Measurements from ENCODE around the gene PAK6.
A peak's percentile ranks its signal among the peaks of the same experiment; 100 is the strongest.

PAK6 gene

GRCh38 chr15:40217166-40217824 lies 21.6 kb upstream of the PAK6 start:
- Histone ChIP-seq H3K36me3 (ENCODE audit: insufficient read depth, low read length) (peaks cover 87% of the 10 kb centered on the region), H3K79me2 (ENCODE audit: insufficient read depth, low read length) (no peaks in the 10 kb centered on the region), H2AFZ (ENCODE audit: low read length) (no peak overlapping the region), H3K27me3 (ENCODE audit: insufficient read depth, low read length, poor library complexity, severe bottlenecking) (no peaks in the 10 kb centered on the region), H4K20me1 (ENCODE audit: insufficient read depth, low read length, poor library complexity, severe bottlenecking) (peaks cover 3% of the 10 kb centered on the region), H3K9me2 (replicated peaks; ENCODE audit: low read depth, low read length) (no peaks in the 10 kb centered on the region), H3K9me3 (ENCODE audit: insufficient read depth, low read depth, low read length) (no peaks in the 10 kb centered on the region), H3K4me3 (ENCODE audit: low read length, poor library complexity, severe bottlenecking) (no peak overlapping the region), H3K4me1 (ENCODE audit: insufficient read depth, low read length, poor library complexity, severe bottlenecking) (no peaks in the 10 kb centered on the region), H3K9ac (ENCODE audit: low read depth, low read length, poor library complexity, severe bottlenecking) (no peak overlapping the region), H3K4me2 (ENCODE audit: low read depth, low read length, poor library complexity, severe bottlenecking) (no peak overlapping the region), H3F3A (ENCODE audit: low read depth) (no peaks in the 10 kb centered on the region)
- TF ChIP-seq, protein P1, sequence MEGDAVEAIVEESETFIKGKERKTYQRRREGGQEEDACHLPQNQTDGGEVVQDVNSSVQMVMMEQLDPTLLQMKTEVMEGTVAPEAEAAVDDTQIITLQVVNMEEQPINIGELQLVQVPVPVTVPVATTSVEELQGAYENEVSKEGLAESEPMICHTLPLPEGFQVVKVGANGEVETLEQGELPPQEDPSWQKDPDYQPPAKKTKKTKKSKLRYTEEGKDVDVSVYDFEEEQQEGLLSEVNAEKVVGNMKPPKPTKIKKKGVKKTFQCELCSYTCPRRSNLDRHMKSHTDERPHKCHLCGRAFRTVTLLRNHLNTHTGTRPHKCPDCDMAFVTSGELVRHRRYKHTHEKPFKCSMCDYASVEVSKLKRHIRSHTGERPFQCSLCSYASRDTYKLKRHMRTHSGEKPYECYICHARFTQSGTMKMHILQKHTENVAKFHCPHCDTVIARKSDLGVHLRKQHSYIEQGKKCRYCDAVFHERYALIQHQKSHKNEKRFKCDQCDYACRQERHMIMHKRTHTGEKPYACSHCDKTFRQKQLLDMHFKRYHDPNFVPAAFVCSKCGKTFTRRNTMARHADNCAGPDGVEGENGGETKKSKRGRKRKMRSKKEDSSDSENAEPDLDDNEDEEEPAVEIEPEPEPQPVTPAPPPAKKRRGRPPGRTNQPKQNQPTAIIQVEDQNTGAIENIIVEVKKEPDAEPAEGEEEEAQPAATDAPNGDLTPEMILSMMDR (conservative IDR thresholded peaks at IDR 0.05; ENCODE audit: low read length), result peak; percentile 90
- TF ChIP-seq EZH2phosphoT487 (IDR thresholded peaks at IDR 0.05; ENCODE audit: borderline replicate concordance), result no peak

- no peak overlapping the region for H3K4me2 ChIP-seq (ENCODE audit: low read depth, low read length, poor library complexity, severe bottlenecking)
- no peaks in the 10 kb centered on the region for H3K79me2 ChIP-seq (ENCODE audit: insufficient read depth, low read length)
- no peaks in the 10 kb centered on the region for H3K27me3 ChIP-seq (ENCODE audit: insufficient read depth, low read length, poor library complexity, severe bottlenecking)
- H2AFZ ChIP-seq (ENCODE audit: low read length), result no peak overlapping the region
- H3K9me3 ChIP-seq (ENCODE audit: insufficient read depth, low read depth, low read length), result no peaks in the 10 kb centered on the region
- TF ChIP-seq EZH2phosphoT487 (IDR thresholded peaks at IDR 0.05; ENCODE audit: borderline replicate concordance), result no peak
- TF ChIP-seq, protein P1 (conservative IDR thresholded peaks at IDR 0.05; ENCODE audit: low read length), result no peak
- no peaks in the 10 kb centered on the region for H3F3A ChIP-seq (ENCODE audit: low read depth)
- no peak overlapping the region for H3K9ac ChIP-seq (ENCODE audit: low read depth, low read length, poor library complexity, severe bottlenecking)
- no peaks in the 10 kb centered on the region for H3K9me2 ChIP-seq (replicated peaks; ENCODE audit: low read depth, low read length)
- H3K4me3 ChIP-seq (ENCODE audit: low read length, poor library complexity, severe bottlenecking), result no peak overlapping the region
- H4K20me1 ChIP-seq (ENCODE audit: insufficient read depth, low read length, poor library complexity, severe bottlenecking), result peaks cover 3% of the 10 kb centered on the region
- no peaks in the 10 kb centered on the region for H3K4me1 ChIP-seq (ENCODE audit: insufficient read depth, low read length, poor library complexity, severe bottlenecking)
- peaks cover 86% of the 10 kb centered on the region for H3K36me3 ChIP-seq (ENCODE audit: insufficient read depth, low read length)
Measured at GRCh38 chr15:40219801-40220200, 19.1 kb upstream of the PAK6 start.

- no peaks in the 10 kb centered on the region for H3K27me3 ChIP-seq (ENCODE audit: insufficient read depth, low read length, poor library complexity, severe bottlenecking)
- no peak overlapping the region for H3K4me3 ChIP-seq (ENCODE audit: low read length, poor library complexity, severe bottlenecking)
- no peaks in the 10 kb centered on the region for H3K4me1 ChIP-seq (ENCODE audit: insufficient read depth, low read length, poor library complexity, severe bottlenecking)
- H3F3A ChIP-seq (ENCODE audit: low read depth), result no peaks in the 10 kb centered on the region
- no peak overlapping the region for H2AFZ ChIP-seq (ENCODE audit: low read length)
- H4K20me1 ChIP-seq (ENCODE audit: insufficient read depth, low read length, poor library complexity, severe bottlenecking), result peaks cover 3% of the 10 kb centered on the region
- H3K79me2 ChIP-seq (ENCODE audit: insufficient read depth, low read length), result no peaks in the 10 kb centered on the region
- H3K9me3 ChIP-seq (ENCODE audit: insufficient read depth, low read depth, low read length), result no peaks in the 10 kb centered on the region
- H3K36me3 ChIP-seq (ENCODE audit: insufficient read depth, low read length), result peaks cover 81% of the 10 kb centered on the region
- TF ChIP-seq, protein P1 (conservative IDR thresholded peaks at IDR 0.05; ENCODE audit: low read length), result no peak
- no peak for TF ChIP-seq EZH2phosphoT487 (IDR thresholded peaks at IDR 0.05; ENCODE audit: borderline replicate concordance)
- H3K9me2 ChIP-seq (replicated peaks; ENCODE audit: low read depth, low read length), result no peaks in the 10 kb centered on the region
- no peak overlapping the region for H3K4me2 ChIP-seq (ENCODE audit: low read depth, low read length, poor library complexity, severe bottlenecking)
- H3K9ac ChIP-seq (ENCODE audit: low read depth, low read length, poor library complexity, severe bottlenecking), result no peak overlapping the region
Measured at GRCh38 chr15:40222131-40222530, 16.7 kb upstream of the PAK6 start.

All from Loucy (cell line).